HepG2 (cell line): ENCODE data around the gene PML. TPM values are rescaled to one million over a fixed set of nuclear protein-coding genes. Genes with fewer than 3 reads are reported as not detected.
A peak's percentile ranks its signal among the peaks of the same experiment; 100 is the strongest.

ENCODE experiments used
- ATAC-seq: fragments of 200-7000 bp; cut with Tn5 transposase; 3 replicates; pipeline ENCODE4 v1.9.1; 2020; ENCODE audit warnings: mild to moderate bottlenecking, moderate library complexity
- BruUV-seq: library from RNA; stranded (reverse); fragments of 400-500 nt; replicated peaks from 2 replicates; lab custom pipeline; 2021; lab: Mats Ljungman, UMichigan
- CTCF ChIA-PET: fragments of 300-600 bp; formaldehyde crosslinking; extraction: SDS; loops from one replicate; lab custom pipeline; 2021; ENCODE audit warnings: low total read pairs, inconsistent platforms, low intra/inter-chr PET ratio; lab: Yijun Ruan, JAX
- POLR2A ChIA-PET: fragments of 350-600 bp; sonication (Branson Sonifier 250); formaldehyde crosslinking; loops from one replicate; lab custom pipeline; 2020; ENCODE audit warnings: antibody characterized with exemption, inconsistent platforms; lab: Yijun Ruan, JAX
- DNase-seq: peaks from one replicate; pipeline ENCODE4 v3.0.0-alpha.2; 2015; ENCODE audit warnings: low spot score
- FAIRE-seq: peaks from 3 replicates; lab custom pipeline; 2011; peaks lifted over from hg19 to GRCh38; lab: Jason Lieb, UNC
- H2AFZ ChIP-seq: one replicate; pipeline ENCODE4 v1.6.1; 2011; ENCODE audit warnings: low read length, inconsistent platforms
- H3K27ac ChIP-seq: fragments of 300-600 bp; 3 replicates; pipeline ENCODE4 v1.8.0; 2011; ENCODE audit warnings: mixed run types, mild to moderate bottlenecking, mixed read lengths, low read length, inconsistent platforms; ENCODE audit not compliant: insufficient read depth; ENCODE audit errors: extremely low read length
- H3K27me3 ChIP-seq, 2 experiments: fragments of 200-600 bp in 1 of 2; 2 replicates in 1 of 2; 3 replicates in 1 of 2; pipeline versions ENCODE4 v1.6.0 to v1.8.0; 2011; ENCODE audit warnings: low read length in 2 of 2, mild to moderate bottlenecking in 2 of 2, moderate library complexity in 2 of 2, inconsistent platforms in 1 of 2; ENCODE audit not compliant: insufficient read depth in 2 of 2, control insufficient read depth in 1 of 2
- H3K36me3 ChIP-seq, 2 experiments: fragments of 200-600 bp in 1 of 2; replicated peaks in 1 of 2; 2 replicates in 1 of 2; 3 replicates in 1 of 2; pipeline versions ENCODE4 v1.5.1 to v1.8.0; 2011; ENCODE audit warnings: low read length in 2 of 2, inconsistent platforms in 1 of 2; ENCODE audit not compliant: insufficient read depth in 2 of 2, control insufficient read depth in 1 of 2
- H3K4me1 ChIP-seq: 2 replicates; pipeline ENCODE4 v1.5.1; 2012; ENCODE audit warnings: low read length, inconsistent platforms; ENCODE audit not compliant: insufficient read depth
- H3K4me2 ChIP-seq: 2 replicates; pipeline ENCODE4 v1.6.0; 2011; ENCODE audit warnings: low read depth, low read length, inconsistent platforms
- H3K4me3 ChIP-seq, 3 experiments: fragments of 200-600 bp in 1 of 3; sonication (generic), shearing (Covaris generic) in 1 of 3; replicated peaks in 1 of 3; 2 replicates each; pipeline ENCODE4 v1.5.1; 2011 to 2016; ENCODE audit warnings: low read length in 3 of 3, inconsistent platforms in 2 of 3, low read depth in 2 of 3, mild to moderate bottlenecking in 2 of 3, control low read depth in 1 of 3, mixed read lengths in 1 of 3; ENCODE audit not compliant: insufficient read depth in 1 of 3
- H3K79me2 ChIP-seq: one replicate; pipeline ENCODE4 v1.6.1; 2011; ENCODE audit warnings: low read length, inconsistent platforms; ENCODE audit not compliant: insufficient read depth
- H3K9ac ChIP-seq: 2 replicates; pipeline ENCODE4 v1.6.0; 2011; ENCODE audit warnings: mild to moderate bottlenecking, low read depth, low read length, inconsistent platforms; ENCODE audit not compliant: insufficient read depth
- H3K9me3 ChIP-seq: 2 replicates; pipeline ENCODE4 v1.5.1; 2012; ENCODE audit warnings: mild to moderate bottlenecking, low read length
- H4K20me1 ChIP-seq: 2 replicates; pipeline ENCODE4 v1.6.0; 2011; ENCODE audit warnings: inconsistent platforms, mild to moderate bottlenecking, low read length, moderate library complexity; ENCODE audit not compliant: insufficient read depth
- CC2D1A ChIP-seq: sonication (generic); formaldehyde crosslinking; IDR thresholded peaks from 2 replicates; pipeline ENCODE4 v1.8.1; 2023; ENCODE audit warnings: mild to moderate bottlenecking, missing genetic modification reagents
- KLF11 ChIP-seq: IDR thresholded peaks from 2 replicates; pipeline ENCODE4 v1.6.1; 2016; ENCODE audit warnings: missing compliant biosample characterization
- MTF2 ChIP-seq: sonication (generic); formaldehyde crosslinking; IDR thresholded peaks from 2 replicates; pipeline ENCODE4 v1.5.0; 2020; ENCODE audit warnings: missing genetic modification reagents, borderline replicate concordance
- NBN ChIP-seq: fragments of 450-650 bp; conservative IDR thresholded peaks from 2 replicates; pipeline ENCODE4 v1.6.1; 2017
- PHF8 ChIP-seq: sonication (generic); formaldehyde crosslinking; IDR thresholded peaks from 2 replicates; pipeline ENCODE4 v1.5.0; 2020; ENCODE audit warnings: missing genetic modification reagents
- PLSCR1 ChIP-seq: sonication (generic); formaldehyde crosslinking; IDR thresholded peaks from 2 replicates; pipeline ENCODE4 v1.5.0; 2020; ENCODE audit warnings: missing genetic modification reagents, mild to moderate bottlenecking, borderline replicate concordance
- SP140L ChIP-seq: sonication (generic); formaldehyde crosslinking; IDR thresholded peaks from 2 replicates; pipeline ENCODE4 v1.4.0; 2020; ENCODE audit warnings: missing genetic modification reagents, borderline replicate concordance
- SYNCRIP ChIP-seq: fragments of 200-400 bp; formaldehyde crosslinking; IDR thresholded peaks from 2 replicates; pipeline ENCODE4 v1.6.1; 2018; ENCODE audit warnings: mild to moderate bottlenecking, low read depth, low read length; ENCODE audit not compliant: insufficient read depth
- THAP11 ChIP-seq: IDR thresholded peaks from 2 replicates; pipeline ENCODE4 v1.6.1; 2016; ENCODE audit warnings: missing biosample characterization, missing genetic modification reagents
- TOPORS ChIP-seq: sonication (generic); formaldehyde crosslinking; IDR thresholded peaks from 2 replicates; pipeline ENCODE4 v1.8.0; 2023; ENCODE audit warnings: mild to moderate bottlenecking, missing genetic modification reagents
- U2AF2 ChIP-seq: fragments of 200-400 bp; formaldehyde crosslinking; IDR thresholded peaks from 2 replicates; pipeline ENCODE4 v1.6.1; 2017; ENCODE audit warnings: low read depth, mild to moderate bottlenecking, low read length
- ZBTB44 ChIP-seq: sonication (generic); formaldehyde crosslinking; IDR thresholded peaks from 2 replicates; pipeline ENCODE4 v1.4.0; 2020; ENCODE audit warnings: missing genetic modification reagents
- ZNF101 ChIP-seq: sonication (generic); formaldehyde crosslinking; IDR thresholded peaks from 2 replicates; pipeline ENCODE4 v1.4.0; 2020; ENCODE audit warnings: mild to moderate bottlenecking, low read depth, missing genetic modification reagents, borderline replicate concordance
- ZNF709 ChIP-seq: sonication (generic); formaldehyde crosslinking; IDR thresholded peaks from 2 replicates; pipeline ENCODE4 v1.5.0; 2020; ENCODE audit warnings: mild to moderate bottlenecking, missing genetic modification reagents
- ZNF746 ChIP-seq: sonication (generic); formaldehyde crosslinking; IDR thresholded peaks from 2 replicates; pipeline ENCODE4 v1.8.0; 2022; ENCODE audit warnings: mild to moderate bottlenecking, missing genetic modification reagents
- WGBS: methylation state at CpG from one replicate; pipeline ENCODE4 v1.1.6; 2017; ENCODE audit warnings: low lambda C conversion rate; 5-methylcytosine and 5-hydroxymethylcytosine counted together
- in situ Hi-C: cut with HindIII; loops from 2 replicates; pipeline ENCODE4 v1.10.0; 2017; ENCODE audit warnings: low pct_unique_long_range_greater_than_20kb; ENCODE audit not compliant: extremely low pct_ligation_motif_present
- intact Hi-C: fragments of 100-400 bp; cut with micrococcal nuclease; formaldehyde crosslinking; loops from one replicate; pipeline ENCODE4 v1.10.0; 2022; ENCODE audit not compliant: unreplicated experiment
- polyA plus RNA-seq, 8 experiments: library from polyadenylated mRNA; depleted of rRNA in 3 of 8; stranded (reverse) in 7 of 8; unstranded in 1 of 8; fragments of >200 nt; fragmentation: Illumina TruSeq in 4 of 8; extraction: Trizol in 4 of 8; gene quantifications; 2 replicates each; pipeline versions ENCODE4 v1.2.1 to v1.2.3, GENCODE V29; 2011 to 2016; ENCODE audit warnings: low read depth in 4 of 8, missing spikeins in 1 of 8, mixed read lengths in 1 of 8; ENCODE audit not compliant: insufficient read depth in 1 of 8
- total RNA-seq, 5 experiments: library from RNA; depleted of rRNA; stranded (reverse); fragments of >200 nt; fragmentation: Illumina TruSeq; extraction: Trizol; gene quantifications; 2 replicates each; pipeline ENCODE4 v1.2.3, GENCODE V29; 2016; ENCODE audit warnings: low read depth in 1 of 5
- TF ChIP-seq, protein P1 (sequence below): IDR thresholded peaks from 2 replicates; pipeline ENCODE4 v1.6.1; 2012; ENCODE audit warnings: low read depth, low read length, improper control_type of control experiment
- TF ChIP-seq, protein P2 (sequence below): sonication (generic); formaldehyde crosslinking; IDR thresholded peaks from 2 replicates; pipeline ENCODE4 v1.5.0; 2020; ENCODE audit warnings: mild to moderate bottlenecking, low read depth, missing genetic modification reagents, borderline replicate concordance

PML gene
- total and polyA plus RNA-seq, 2 of the 13 experiments (the other 11 are each of a cell fraction or from before 2014, with no cell fraction given): 2.9 to 3.9 TPM

- intact Hi-C loops (no loop called here), in situ Hi-C loops (no loop called here)
- CTCF ChIA-PET: interaction anchor here (0.7 to 2.1 kb wide), 2 partner anchors 64 to 67 kb away, joined by 3 to 19 read pairs; no protein-coding TSS in a partner anchor
- Histone ChIP-seq H3K27me3 (no peaks in the 10 kb centered on the region), H3K4me2 (peak overlapping the region; percentile 93), H3K27ac (no peak overlapping the region), H4K20me1 (no peaks in the 10 kb centered on the region), H2AFZ (peak overlapping the region; percentile 96), H3K79me2 (no peaks in the 10 kb centered on the region), H3K4me3 (peak overlapping the region; percentile 36 to 68 (median 44); a peak in 5 of 6 replicates), H3K36me3 (no peaks in the 10 kb centered on the region), H3K9me3 (no peaks in the 10 kb centered on the region), H3K9ac (peak overlapping the region; percentile 47), H3K4me1 (no peaks in the 10 kb centered on the region)
- ATAC-seq (peak; percentile 96), FAIRE-seq (peak; percentile 86), DNase-seq (peak; percentile 79)
- BruUV-seq: no TSS peak
- WGBS: 58% methylated on average over 14 of the region's 26 CpGs
- POLR2A ChIA-PET: interaction anchor here (0.9 to 1.1 kb wide), 3 partner anchors 21 to 64 kb away, joined by 3 to 6 read pairs (median 5); partner anchors contain the start of gene PML
- TF ChIP-seq, protein P1, sequence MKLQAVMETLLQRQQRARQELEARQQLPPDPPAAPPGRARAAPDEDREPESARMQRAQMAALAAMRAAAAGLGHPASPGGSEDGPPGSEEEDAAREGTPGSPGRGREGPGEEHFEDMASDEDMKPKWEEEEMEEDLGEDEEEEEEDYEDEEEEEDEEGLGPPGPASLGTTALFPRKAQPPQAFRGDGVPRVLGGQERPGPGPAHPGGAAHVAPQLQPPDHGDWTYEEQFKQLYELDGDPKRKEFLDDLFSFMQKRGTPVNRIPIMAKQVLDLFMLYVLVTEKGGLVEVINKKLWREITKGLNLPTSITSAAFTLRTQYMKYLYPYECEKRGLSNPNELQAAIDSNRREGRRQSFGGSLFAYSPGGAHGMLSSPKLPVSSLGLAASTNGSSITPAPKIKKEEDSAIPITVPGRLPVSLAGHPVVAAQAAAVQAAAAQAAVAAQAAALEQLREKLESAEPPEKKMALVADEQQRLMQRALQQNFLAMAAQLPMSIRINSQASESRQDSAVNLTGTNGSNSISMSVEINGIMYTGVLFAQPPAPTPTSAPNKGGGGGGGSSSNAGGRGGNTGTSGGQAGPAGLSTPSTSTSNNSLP: no peak
- TF ChIP-seq PLSCR1 (CRISPR knock-in tag) (no peak), SYNCRIP (no peak), SP140L (CRISPR knock-in tag) (no peak), TOPORS (CRISPR knock-in tag) (no peak), NBN (no peak), THAP11 (no peak), MTF2 (CRISPR knock-in tag) (no peak), CC2D1A (CRISPR knock-in tag) (no peak), ZNF709 (CRISPR knock-in tag) (no peak), PHF8 (CRISPR knock-in tag) (no peak), ZNF101 (CRISPR knock-in tag) (no peak), U2AF2 (no peak), KLF11 (no peak), ZBTB44 (no peak), ZNF746 (CRISPR knock-in tag) (no peak)
- TF ChIP-seq, protein P2, sequence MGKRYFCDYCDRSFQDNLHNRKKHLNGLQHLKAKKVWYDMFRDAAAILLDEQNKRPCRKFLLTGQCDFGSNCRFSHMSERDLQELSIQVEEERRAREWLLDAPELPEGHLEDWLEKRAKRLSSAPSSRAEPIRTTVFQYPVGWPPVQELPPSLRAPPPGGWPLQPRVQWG (CRISPR knock-in tag): no peak
These were observed 21.4 kb upstream of the PML start for GRCh38 chr15:73972984-73973682.
